GM23338 (cell line): ENCODE results near the gene CMIP. TPM values are rescaled to one million over a fixed set of nuclear protein-coding genes. Genes with fewer than 3 reads are reported as not detected.

Source experiments
- ATAC-seq: fragments of 200-7000 bp; cut with Tn5 transposase; 3 replicates; pipeline ENCODE4 v1.9.1; 2020
- DNase-seq: peaks from one replicate; pipeline ENCODE4 v3.0.0-alpha.2; 2015; ENCODE audit warnings: low spot score
- H2AFZ ChIP-seq: fragments of 200-600 bp; sonication (generic); 2 replicates; pipeline ENCODE4 v1.8.0; 2016; ENCODE audit warnings: antibody characterized with exemption, mild to moderate bottlenecking, moderate library complexity
- H3F3A ChIP-seq: fragments of 200-600 bp; sonication (generic); replicated peaks from 2 replicates; pipeline ENCODE4 v1.8.0; 2017; ENCODE audit warnings: antibody characterized with exemption, mixed run types, low read depth
- H3K27ac ChIP-seq: fragments of 200-600 bp; sonication (generic); 2 replicates; pipeline ENCODE4 v1.6.1; 2016; ENCODE audit warnings: low read depth
- H3K27me3 ChIP-seq: fragments of 200-600 bp; sonication (generic); 2 replicates; pipeline ENCODE4 v1.8.0; 2016; ENCODE audit warnings: mild to moderate bottlenecking, mixed run types, moderate library complexity; ENCODE audit not compliant: insufficient read depth
- H3K36me3 ChIP-seq: fragments of 200-600 bp; sonication (generic); 2 replicates; pipeline ENCODE4 v1.8.0; 2016; ENCODE audit warnings: mild to moderate bottlenecking; ENCODE audit not compliant: insufficient read depth
- H3K4me1 ChIP-seq: fragments of 200-600 bp; sonication (generic); 2 replicates; pipeline ENCODE4 v1.8.0; 2016; ENCODE audit warnings: mild to moderate bottlenecking, moderate library complexity; ENCODE audit not compliant: insufficient read depth
- H3K4me2 ChIP-seq: fragments of 200-600 bp; sonication (generic); 2 replicates; pipeline ENCODE4 v1.7.1; 2017; ENCODE audit warnings: mixed run types
- H3K4me3 ChIP-seq: fragments of 200-600 bp; sonication (generic); 2 replicates; pipeline ENCODE4 v1.6.1; 2016; ENCODE audit warnings: mixed run types
- H3K79me2 ChIP-seq: fragments of 200-600 bp; sonication (generic); replicated peaks from 2 replicates; pipeline ENCODE4 v1.8.0; 2017; ENCODE audit warnings: mild to moderate bottlenecking; ENCODE audit not compliant: insufficient read depth
- H3K9me2 ChIP-seq: fragments of 200-600 bp; sonication (generic); 2 replicates; pipeline ENCODE4 v1.8.0; 2017; ENCODE audit not compliant: insufficient read depth
- H4K20me1 ChIP-seq: fragments of 200-600 bp; sonication (generic); replicated peaks from 2 replicates; pipeline ENCODE4 v1.8.0; 2017; ENCODE audit warnings: mild to moderate bottlenecking; ENCODE audit not compliant: insufficient read depth
- H3K27ac Mint-ChIP-seq: 2 replicates; pipeline ENCODE4 v1.8.0; 2020; ENCODE audit warnings: inconsistent platforms, mild to moderate bottlenecking, moderate library complexity, mixed read lengths
- H3K27me3 Mint-ChIP-seq: 3 replicates; pipeline ENCODE4 v1.8.0; 2022; ENCODE audit warnings: low read depth, mild to moderate bottlenecking, moderate library complexity, mixed read lengths, inconsistent platforms; ENCODE audit not compliant: insufficient read depth, poor library complexity
- H3K36me3 Mint-ChIP-seq: 3 replicates; pipeline ENCODE4 v1.8.0; 2021; ENCODE audit warnings: low read depth, mild to moderate bottlenecking, inconsistent platforms, moderate library complexity, mixed read lengths
- H3K4me1 Mint-ChIP-seq: 3 replicates; pipeline ENCODE4 v1.8.0; 2020; ENCODE audit warnings: mild to moderate bottlenecking, inconsistent platforms, mixed read lengths
- H3K4me3 Mint-ChIP-seq: 3 replicates; pipeline ENCODE4 v1.8.0; 2021; ENCODE audit warnings: moderate library complexity, mild to moderate bottlenecking, inconsistent platforms, mixed read lengths
- H3K9me3 Mint-ChIP-seq: 3 replicates; pipeline ENCODE4 v1.8.0; 2020; ENCODE audit warnings: moderate library complexity, mild to moderate bottlenecking, inconsistent platforms, mixed read lengths
- CTCF ChIP-seq, 2 experiments: fragments of 200-600 bp in 1 of 2; sonication (generic) in 1 of 2; conservative IDR thresholded peaks; 2 replicates each; pipeline versions ENCODE4 v1.5.1 to v1.6.1; 2016 to 2017; ENCODE audit warnings: antibody characterized with exemption in 2 of 2, low read depth in 2 of 2, mild to moderate bottlenecking in 2 of 2, moderate library complexity in 1 of 2
- ETS1 ChIP-seq: IDR thresholded peaks from 2 replicates; pipeline ENCODE4 v1.6.1; 2016; ENCODE audit warnings: antibody characterized with exemption
- EZH2 ChIP-seq: fragments of 200-600 bp; sonication (generic); IDR thresholded peaks from one replicate; pipeline ENCODE4 v1.8.0; 2017; ENCODE audit warnings: antibody characterized with exemption, mild to moderate bottlenecking, low read depth; ENCODE audit not compliant: unreplicated experiment
- EZH2phosphoT487 ChIP-seq: fragments of 200-600 bp; sonication (generic); IDR thresholded peaks from one replicate; pipeline ENCODE4 v1.8.1; 2018; ENCODE audit warnings: antibody characterized with exemption; ENCODE audit not compliant: unreplicated experiment
- REST ChIP-seq: IDR thresholded peaks from one replicate; pipeline ENCODE4 v1.6.1; 2018; ENCODE audit warnings: antibody characterized with exemption; ENCODE audit not compliant: unreplicated experiment
- STAT1 ChIP-seq: IDR thresholded peaks from one replicate; pipeline ENCODE4 v1.6.1; 2016; ENCODE audit warnings: antibody characterized with exemption; ENCODE audit not compliant: unreplicated experiment
- ZNF114 ChIP-seq: fragments of 250-450 bp; sonication (Bioruptor Pico); IDR thresholded peaks from 2 replicates; pipeline ENCODE4 v1.5.0; 2020; ENCODE audit warnings: mild to moderate bottlenecking, moderate library complexity
- polyA plus RNA-seq: library from polyadenylated mRNA; unstranded; fragments of >200 nt; fragmentation: Nextera tagmentation; extraction: Ambion mirVana; gene quantifications from 2 replicates; pipeline ENCODE4 v1.2.1, GENCODE V29; 2016
- total RNA-seq: library from RNA; depleted of rRNA; stranded (reverse); fragments of >200 nt; shearing (Covaris generic); gene quantifications from 2 replicates; pipeline ENCODE4 v1.2.3, GENCODE V29; 2014

The CMIP gene
- total and polyA plus RNA-seq, 2 experiments from 2014 or later = 9.5 to 62.3 TPM

- DNase-seq (no peak), ATAC-seq (no peak)
- Histone ChIP-seq H3K9me2 (no peaks in the 10 kb centered on the region), H3K79me2 (peaks cover 98% of the 10 kb centered on the region), H3F3A (0 out of 2 replicates have a peak, but pooled peaks cover 3% of the 10 kb centered on the region), H3K36me3 (no peaks in the 10 kb centered on the region), H4K20me1 (peaks cover 61% of the 10 kb centered on the region), H3K4me3 (no peak overlapping the region), H3K27ac (peak overlapping the region; percentile 55; the same call in 1 of the 2 replicates), H3K4me1 (peaks cover 17% of the 10 kb centered on the region), H3K27me3 (no peaks in the 10 kb centered on the region), H3K4me2 (no peak overlapping the region), H2AFZ (no peak overlapping the region)
- Mint-ChIP-seq H3K36me3 (no peaks in the 10 kb centered on the region), H3K4me3 (no peak overlapping the region), H3K4me1 (peaks cover 55% of the 10 kb centered on the region), H3K27ac (no peak overlapping the region; the same call in 1 of the 2 replicates), H3K27me3 (peaks cover 13% of the 10 kb centered on the region), H3K9me3 (no peaks in the 10 kb centered on the region)
- TF ChIP-seq ETS1 = no peak
Observed at GRCh38 chr16:81544261-81544660, 99.7 kb downstream of the CMIP start.

GRCh38 chr16:81544700-81545271 lies 100.2 kb downstream of the CMIP start:
- Histone ChIP-seq H3K4me2 (no peak overlapping the region), H4K20me1 (peaks cover 61% of the 10 kb centered on the region), H2AFZ (no peak overlapping the region), H3K27me3 (no peaks in the 10 kb centered on the region), H3F3A (0 out of 2 replicates have a peak, but pooled peaks cover 3% of the 10 kb centered on the region), H3K36me3 (no peaks in the 10 kb centered on the region), H3K9me2 (no peaks in the 10 kb centered on the region), H3K4me1 (peaks cover 17% of the 10 kb centered on the region), H3K79me2 (peaks cover 97% of the 10 kb centered on the region), H3K27ac (no peak overlapping the region), H3K4me3 (no peak overlapping the region)
- H3K4me1 Mint-ChIP-seq = peaks cover 50% of the 10 kb centered on the region
- DNase-seq = no peak
- no peaks in the 10 kb centered on the region for H3K9me3 Mint-ChIP-seq
- no peak for TF ChIP-seq STAT1
- H3K36me3 Mint-ChIP-seq = no peaks in the 10 kb centered on the region
- peaks cover 13% of the 10 kb centered on the region for H3K27me3 Mint-ChIP-seq
- ATAC-seq = peak; percentile 30
- no peak overlapping the region; the same call in 1 of the 2 replicates for H3K27ac Mint-ChIP-seq
- no peak overlapping the region for H3K4me3 Mint-ChIP-seq

GRCh38 chr16:81545470-81546250 lies 101.1 kb downstream of the CMIP start:
- Mint-ChIP-seq H3K36me3 (no peaks in the 10 kb centered on the region), H3K27me3 (peaks cover 10% of the 10 kb centered on the region), H3K27ac (no peak overlapping the region), H3K4me3 (no peak overlapping the region), H3K4me1 (peaks cover 48% of the 10 kb centered on the region), H3K9me3 (no peaks in the 10 kb centered on the region)
- no peak overlapping the region for H2AFZ ChIP-seq
- peaks cover 17% of the 10 kb centered on the region for H3K4me1 ChIP-seq
- peak; percentile 31 for DNase-seq
- peaks cover 67% of the 10 kb centered on the region for H4K20me1 ChIP-seq
- H3K27me3 ChIP-seq = no peaks in the 10 kb centered on the region
- H3K4me3 ChIP-seq = no peak overlapping the region
- ATAC-seq = peak; percentile 28; the same call in 2 of the 3 replicates
- H3K79me2 ChIP-seq = peaks cover 97% of the 10 kb centered on the region
- H3F3A ChIP-seq = 0 out of 2 replicates have a peak, but pooled peaks cover 3% of the 10 kb centered on the region
- peak overlapping the region; percentile 30; the same call in 1 of the 2 replicates for H3K27ac ChIP-seq
- no peaks in the 10 kb centered on the region for H3K9me2 ChIP-seq
- no peak overlapping the region for H3K4me2 ChIP-seq
- H3K36me3 ChIP-seq = no peaks in the 10 kb centered on the region
- TF ChIP-seq EZH2 (no peak), ZNF114 (CRISPR knock-in tag) (no peak), CTCF (conservative IDR thresholded peaks at IDR 0.05; ENCODE audit: low read depth in 2 of 2) (no peak), EZH2phosphoT487 (no peak), REST (no peak)
